Breast epithelium (tissue), 3 donors: ENCODE results near the gene LIPH.

Experiments
- POLR2A ChIP-seq: fragments of 450-650 bp; IDR thresholded peaks from one replicate; pipeline ENCODE4 v1.6.1; 2016; ENCODE audit warnings: antibody characterized with exemption, mild to moderate bottlenecking, moderate library complexity
- TF ChIP-seq, protein P1 (sequence below), 3 donors: fragments of 450-650 bp; IDR thresholded peaks; one replicate each; pipeline ENCODE4 v1.5.1; 2016 to 2017; ENCODE audit warnings: antibody characterized with exemption in 3 of 3, mild to moderate bottlenecking in 3 of 3, moderate library complexity in 3 of 3

DNA sequence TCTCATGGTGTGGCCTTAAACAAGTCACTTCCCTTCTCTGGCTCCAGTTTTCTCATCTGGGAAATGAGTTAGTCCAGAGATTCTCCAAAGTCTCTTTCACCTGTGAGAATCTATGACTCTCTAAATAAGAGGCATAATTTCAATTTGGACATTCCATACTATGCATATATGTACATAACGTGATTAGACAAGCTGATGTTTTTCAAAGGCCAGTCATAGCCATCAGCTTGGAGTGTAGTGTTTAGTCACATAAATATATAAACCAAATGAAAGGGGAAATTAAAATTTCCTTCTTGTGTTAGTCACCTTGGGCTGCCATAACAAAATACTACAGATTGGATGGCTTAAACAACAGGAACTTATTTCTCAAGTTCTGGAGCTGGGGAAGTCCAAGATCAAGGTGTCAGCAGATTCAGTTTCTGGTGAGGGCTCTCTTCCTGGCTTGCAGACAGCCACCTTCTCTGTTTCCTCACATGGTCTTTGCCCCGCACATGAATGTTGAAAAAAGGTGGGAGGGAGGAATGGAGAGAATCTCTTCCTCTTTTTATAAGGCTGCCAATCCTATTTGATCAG, 72.9 kb downstream of the LIPH start:
- no peak for TF ChIP-seq POLR2A
- TF ChIP-seq, protein P1, sequence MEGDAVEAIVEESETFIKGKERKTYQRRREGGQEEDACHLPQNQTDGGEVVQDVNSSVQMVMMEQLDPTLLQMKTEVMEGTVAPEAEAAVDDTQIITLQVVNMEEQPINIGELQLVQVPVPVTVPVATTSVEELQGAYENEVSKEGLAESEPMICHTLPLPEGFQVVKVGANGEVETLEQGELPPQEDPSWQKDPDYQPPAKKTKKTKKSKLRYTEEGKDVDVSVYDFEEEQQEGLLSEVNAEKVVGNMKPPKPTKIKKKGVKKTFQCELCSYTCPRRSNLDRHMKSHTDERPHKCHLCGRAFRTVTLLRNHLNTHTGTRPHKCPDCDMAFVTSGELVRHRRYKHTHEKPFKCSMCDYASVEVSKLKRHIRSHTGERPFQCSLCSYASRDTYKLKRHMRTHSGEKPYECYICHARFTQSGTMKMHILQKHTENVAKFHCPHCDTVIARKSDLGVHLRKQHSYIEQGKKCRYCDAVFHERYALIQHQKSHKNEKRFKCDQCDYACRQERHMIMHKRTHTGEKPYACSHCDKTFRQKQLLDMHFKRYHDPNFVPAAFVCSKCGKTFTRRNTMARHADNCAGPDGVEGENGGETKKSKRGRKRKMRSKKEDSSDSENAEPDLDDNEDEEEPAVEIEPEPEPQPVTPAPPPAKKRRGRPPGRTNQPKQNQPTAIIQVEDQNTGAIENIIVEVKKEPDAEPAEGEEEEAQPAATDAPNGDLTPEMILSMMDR (IDR thresholded peaks at IDR 0.05): no peak
